GM19099 (cell line): Measurements from ENCODE around the gene USP30.
A peak's percentile ranks its signal among the peaks of the same experiment; 100 is the strongest.

Experiments
- POLR2A ChIP-seq: IDR thresholded peaks from 3 replicates; pipeline ENCODE4 v1.6.1; 2011; ENCODE audit warnings: low read depth; ENCODE audit not compliant: insufficient read length; ENCODE audit errors: extremely low read depth

USP30 gene

DNA sequence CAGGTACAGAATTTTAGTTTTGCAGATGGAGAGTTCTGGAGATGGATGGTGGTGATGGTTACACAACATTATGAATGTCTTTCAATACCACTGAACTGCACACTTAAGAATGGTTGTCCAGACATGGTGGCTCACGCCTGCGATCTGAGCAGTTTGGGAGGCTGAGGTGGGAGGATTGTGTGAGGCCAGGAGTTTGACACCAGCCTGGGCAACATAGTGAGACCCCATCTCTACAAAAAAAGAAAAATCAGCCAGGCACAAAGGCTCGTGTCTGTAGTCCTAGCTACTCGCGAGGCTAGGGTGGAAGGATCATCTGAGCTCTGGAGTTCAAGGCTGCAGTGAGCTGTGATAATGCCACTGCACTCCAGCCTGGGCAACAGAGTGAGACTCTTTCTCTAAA lies 8.1 kb upstream of the USP30 start:
- TF ChIP-seq POLR2A: no peak

DNA sequence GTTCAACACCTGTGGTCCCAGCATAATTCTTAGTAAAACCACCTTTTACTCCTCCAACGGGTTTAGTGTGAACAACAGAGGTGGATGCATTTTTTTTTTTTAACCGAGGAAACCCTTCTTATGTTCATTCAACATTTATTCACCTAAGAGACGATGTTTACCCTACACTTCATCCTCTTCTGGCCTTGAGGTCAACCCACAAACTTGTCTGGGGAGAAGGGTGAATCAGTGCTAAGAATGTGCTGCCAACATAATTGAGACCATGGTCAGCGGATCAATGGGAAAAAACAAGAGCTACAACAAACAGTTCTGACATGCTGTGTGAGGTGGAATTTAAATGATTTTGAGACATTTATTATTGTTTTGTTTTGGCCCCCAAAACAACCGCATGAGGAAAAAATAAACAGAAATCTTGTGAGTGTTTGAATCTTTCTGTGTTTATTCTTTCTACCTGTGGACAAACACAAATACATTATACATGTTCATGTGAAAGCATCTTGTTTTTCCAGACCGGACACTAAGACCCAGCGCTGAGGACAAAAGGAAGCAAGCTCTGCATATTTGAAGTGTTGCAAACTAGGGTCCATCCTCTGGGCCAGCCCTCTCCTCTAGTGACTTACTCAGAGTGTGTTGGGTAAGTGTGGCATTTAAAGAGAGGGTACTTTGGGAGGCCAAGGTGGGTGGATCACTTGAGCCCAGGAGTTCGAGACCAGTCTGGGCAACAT lies 5.1 kb upstream of the USP30 start:
- TF ChIP-seq POLR2A: no peak

DNA sequence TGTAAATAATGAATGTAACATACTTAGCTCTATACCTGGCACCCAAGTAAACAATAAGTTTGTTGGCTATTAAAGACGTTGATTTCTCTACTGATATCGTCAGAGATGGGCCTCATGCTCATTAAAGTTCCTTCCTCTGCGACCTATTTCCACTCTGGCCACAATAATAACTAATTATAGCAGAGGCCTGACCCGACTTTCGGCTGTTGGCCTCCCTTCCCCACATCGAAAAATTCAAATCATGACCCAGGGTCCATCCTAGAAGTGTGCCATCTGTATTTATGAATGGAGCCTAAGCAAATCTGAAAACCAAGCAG lies 321 bp upstream of the USP30 start:
- no peak for TF ChIP-seq POLR2A

DNA sequence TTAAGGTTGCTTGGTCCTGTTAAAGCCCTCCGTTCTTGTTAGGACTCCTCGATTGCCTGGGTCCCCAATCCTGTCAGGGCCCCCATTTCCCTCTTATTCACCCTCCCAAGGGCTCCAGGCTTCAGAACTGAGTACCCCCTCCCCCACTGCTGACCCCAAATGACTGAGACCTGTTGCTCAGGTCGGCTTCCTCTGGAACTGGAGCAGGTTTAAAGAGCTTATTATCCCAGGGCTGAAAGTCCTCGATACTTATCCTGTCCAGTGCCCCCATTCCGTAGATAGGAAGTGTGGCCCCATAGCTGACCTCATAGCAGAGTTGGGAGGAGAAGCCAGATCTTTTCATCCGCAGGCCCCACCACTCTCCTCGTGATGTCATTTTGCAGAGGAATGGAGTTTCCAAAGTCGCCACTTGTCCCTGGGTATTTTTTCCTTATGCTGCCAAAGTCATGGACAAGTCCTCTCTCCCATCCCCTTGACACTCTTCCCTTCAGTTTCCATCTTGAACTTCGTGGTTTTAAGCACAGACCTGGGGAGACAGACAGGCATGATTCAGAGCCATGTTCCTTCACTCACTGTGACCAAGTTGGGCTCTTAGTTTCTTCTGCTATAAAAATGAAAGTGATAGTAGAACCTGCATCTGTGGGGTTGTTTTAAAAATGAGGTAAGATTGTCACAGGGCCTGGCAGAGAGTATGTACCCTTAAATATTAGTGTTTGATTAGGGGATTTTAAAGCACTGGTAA lies 1.2 kb downstream of the USP30 start:
- TF ChIP-seq POLR2A: peak; percentile 40

DNA sequence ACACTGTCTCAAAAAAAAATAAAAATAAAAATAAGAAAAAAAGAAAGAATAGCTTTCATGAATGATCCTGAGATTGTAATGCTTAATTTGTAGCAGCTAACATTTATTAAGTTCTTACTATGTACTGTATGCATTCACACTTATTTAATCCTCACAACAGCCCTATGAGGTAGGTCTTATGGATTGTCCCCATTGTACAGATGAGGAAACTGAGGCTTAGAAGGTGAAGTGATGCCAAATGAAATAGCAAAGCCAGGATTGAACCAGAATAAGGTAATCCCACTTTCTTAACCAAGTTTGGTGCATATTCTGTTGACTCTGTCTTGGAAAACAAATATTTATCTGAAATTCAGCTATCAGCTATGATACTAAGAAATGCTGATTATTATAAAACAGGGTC lies 2.1 kb downstream of the USP30 start:
- TF ChIP-seq POLR2A: no peak

DNA sequence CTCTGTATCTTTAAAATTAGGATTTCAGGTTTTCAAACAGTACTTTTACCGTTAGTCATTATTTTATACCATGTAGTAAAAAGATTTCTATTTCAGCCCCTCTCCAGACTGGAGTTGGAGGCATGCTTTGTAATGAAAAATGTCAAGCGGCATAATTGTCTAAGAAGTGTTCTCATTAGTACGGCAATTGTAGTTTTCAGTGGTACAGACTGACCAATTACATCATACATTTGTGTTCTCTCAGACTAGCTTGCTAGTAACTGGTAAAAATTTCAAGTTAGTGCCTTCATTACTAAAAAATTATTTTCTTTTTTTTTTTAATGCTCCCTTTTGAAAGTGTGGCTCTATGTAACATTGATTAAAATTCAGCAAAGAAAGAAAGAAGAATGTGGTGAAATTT lies 4.5 kb downstream of the USP30 start:
- no peak for TF ChIP-seq POLR2A

DNA sequence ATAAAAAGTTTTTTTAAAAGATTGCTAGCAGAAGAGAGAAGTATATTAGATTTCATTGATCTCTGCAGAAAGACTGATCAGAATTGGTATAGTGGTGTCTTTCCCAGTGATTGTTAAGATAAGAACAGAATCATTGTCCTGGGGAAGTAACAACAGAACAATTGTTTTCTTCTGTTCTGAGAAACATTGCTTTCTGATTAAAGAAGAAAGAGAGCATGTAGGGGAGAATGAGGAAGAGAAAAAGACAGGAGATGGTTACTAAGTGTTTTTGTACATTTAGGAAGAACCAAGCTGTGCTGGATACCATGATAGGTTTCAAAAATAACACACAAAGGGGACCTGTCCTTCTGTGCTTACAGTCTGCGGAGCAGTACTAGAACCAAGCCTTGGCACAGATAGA lies 5.0 kb downstream of the USP30 start:
- no peak for TF ChIP-seq POLR2A

DNA sequence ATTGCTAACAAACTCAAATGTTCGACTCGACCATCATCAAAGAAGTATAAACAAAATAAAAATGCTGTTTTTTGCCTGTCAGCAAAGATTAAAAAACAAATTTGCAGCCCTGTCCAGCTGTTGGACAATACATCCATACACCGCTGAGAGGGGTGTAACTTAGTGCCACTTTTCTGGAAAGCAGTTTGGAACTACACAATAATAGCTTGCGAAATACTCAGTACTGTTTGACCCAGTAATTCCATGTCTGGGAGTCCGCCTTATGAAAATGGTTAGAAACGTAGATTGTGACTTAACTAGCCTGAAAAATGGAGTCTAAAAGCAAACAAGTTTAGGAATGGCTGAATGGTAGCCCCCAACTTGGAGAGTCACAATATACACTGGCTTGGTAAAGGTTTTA lies 6.4 kb downstream of the USP30 start:
- TF ChIP-seq POLR2A: no peak

DNA sequence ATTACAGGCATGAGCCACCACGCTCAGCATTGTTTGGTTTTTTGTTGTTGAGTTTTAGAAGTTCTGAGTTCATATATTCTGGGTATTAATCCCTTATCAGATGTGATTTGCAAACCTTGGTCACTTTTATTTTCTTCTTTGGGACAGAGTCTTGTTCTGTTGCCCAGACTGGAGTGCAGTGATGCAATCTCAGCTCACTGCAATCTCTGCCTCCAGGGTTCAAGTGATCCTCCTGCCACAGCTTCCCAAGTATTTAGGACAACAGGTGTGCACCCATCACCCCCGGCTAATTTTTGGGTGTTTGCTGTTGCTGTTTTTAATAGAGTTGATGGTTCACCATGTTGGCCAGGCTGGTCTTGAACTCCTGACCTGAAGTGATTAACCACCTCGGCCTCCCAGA lies 11.8 kb downstream of the USP30 start:
- no peak for TF ChIP-seq POLR2A

DNA sequence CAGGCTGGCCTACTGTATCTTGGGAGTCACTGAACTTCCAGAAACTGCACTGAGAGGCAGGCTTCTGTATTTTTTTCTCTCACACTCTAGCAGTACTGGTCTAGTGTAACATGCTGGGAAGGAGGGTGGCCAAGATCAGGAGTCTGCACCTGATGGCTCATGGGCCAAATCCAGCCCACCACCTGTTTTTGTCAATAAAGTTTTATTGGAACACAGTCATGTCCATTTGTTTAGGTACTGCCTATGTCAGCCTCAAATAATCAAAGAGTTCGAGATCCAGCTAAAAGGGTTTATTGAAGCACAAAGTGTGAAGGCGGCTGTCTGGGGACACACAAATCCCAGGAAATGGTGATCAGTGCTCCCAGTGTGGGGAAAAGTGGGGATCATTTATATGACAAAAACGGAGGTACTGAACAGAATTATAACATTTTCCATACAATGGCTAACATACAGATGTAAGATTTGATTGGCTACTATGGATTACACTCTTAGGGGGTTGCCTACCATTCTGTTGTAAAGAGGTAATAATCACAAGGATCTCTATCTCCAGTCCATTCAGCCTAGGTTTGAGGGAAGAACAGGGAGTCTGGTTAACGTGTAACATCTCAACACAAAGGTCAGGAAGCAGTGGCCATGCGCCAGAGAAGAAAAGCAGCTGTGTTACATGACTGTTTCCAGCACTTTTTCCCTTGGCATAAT lies 12.9 kb downstream of the USP30 start:
- TF ChIP-seq POLR2A: no peak

DNA sequence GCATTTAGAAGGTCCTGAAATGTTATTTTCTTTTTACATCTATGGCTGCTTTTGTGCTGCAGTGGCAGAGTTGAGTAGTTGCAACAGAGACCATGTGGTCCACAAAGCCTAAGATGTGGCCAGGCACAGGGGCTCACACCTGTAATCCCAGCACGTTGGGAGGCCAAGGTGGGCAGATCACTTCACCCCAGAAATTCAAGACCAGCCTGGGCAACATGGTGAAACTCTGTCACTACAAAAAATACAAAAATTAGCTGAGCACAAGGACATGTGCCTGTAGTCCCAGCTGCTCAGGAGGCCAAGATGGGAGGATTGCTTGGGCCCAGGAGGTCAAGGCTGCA lies 13.4 kb downstream of the USP30 start:
- no peak for TF ChIP-seq POLR2A

DNA sequence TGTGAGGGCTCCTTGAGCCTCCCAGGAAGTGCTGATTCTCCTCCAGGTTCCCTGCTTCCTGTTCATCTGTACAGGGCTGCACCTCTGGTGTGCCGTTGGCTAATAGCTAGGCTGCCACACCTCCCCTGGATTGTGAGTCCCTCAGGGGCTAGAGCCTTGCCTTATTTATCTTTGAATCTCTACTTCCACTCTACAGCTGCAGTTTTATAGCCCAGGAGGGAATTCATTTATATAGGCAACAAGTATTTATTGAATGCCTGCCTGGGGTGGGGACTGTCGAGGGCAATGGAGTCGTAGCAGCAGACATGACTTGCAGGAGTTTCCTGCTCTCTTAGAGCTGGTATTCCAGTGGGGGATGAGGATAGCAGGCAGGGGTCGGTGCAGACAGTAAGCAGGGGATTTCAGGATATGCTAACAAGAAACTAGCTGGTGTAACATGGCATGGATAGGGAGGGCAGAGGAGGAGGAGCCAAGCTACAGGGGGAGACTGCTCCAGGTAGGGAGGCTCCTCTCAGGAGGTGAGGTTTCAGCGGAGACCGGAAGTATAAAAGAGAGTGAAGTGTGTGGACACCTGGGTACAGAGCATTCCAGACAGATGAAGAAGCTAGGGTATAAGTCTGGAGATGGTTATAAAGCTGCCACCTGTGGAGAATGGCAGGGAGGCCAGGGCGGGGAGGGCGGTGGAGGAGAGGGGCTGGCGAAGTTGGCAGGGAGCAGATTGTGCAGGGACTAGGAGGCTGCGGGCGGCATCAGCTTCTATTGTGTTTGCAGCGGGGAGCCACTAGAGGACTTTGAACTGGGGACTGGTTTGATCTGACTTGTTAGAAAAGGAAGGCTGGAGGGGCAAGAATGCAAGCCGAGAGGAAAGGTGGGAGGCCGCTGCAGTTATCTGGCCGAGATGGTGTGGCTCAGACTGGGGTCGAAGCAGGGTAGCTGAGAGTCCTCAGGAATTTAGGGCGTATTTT lies 17.2 kb downstream of the USP30 start:
- TF ChIP-seq POLR2A: no peak

DNA sequence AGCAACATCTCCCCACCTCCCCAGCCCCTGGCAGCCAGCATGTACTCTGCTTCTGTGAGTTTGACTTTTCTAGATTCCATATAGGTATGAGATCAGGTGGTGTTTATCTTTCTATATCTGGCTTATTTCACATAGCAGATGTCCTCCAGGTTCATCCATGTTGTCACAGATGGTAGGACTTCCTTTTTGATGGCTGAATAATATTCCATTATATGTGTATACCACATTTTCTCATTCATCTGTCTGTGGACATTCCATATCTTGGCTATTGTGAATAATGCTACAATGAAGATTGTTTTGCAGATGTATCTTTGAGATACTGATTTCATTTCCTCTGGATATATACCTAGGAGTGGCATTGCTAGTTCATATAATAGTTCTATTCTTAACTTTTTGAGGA lies 22.5 kb downstream of the USP30 start:
- TF ChIP-seq POLR2A: no peak

DNA sequence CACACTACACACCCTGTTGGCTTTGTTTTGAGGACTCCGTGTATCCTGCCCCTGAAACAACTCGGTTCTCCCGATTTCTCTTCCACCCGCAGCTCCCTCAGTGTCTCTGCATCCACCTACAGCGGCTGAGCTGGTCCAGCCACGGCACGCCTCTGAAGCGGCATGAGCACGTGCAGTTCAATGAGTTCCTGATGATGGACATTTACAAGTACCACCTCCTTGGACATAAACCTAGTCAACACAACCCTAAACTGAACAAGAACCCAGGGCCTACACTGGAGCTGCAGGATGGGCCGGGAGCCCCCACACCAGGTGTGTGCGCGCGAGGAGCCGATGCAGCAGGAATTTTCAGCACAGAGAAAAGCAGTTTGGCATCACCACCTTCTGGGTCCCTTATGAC lies 30.4 kb downstream of the USP30 start:
- no peak for TF ChIP-seq POLR2A

DNA sequence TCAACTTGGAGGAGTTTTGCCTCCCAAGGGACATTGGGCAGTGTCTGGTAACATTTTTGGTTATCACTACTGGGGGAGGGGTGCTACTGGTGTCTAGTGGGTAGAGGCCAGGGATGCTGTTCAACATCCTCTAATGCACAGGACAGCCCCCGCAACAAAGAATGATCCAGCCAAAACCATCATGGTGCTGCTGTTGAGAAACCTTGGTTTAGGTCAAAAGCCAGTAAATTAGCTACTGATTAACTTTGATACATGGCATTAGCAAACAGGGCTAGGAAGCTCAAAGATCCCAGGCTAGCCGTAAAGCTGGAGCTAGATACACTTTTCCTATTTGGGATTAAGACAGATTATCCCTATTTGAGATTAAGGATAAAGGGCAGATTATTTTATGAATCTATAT lies 32.0 kb downstream of the USP30 start:
- TF ChIP-seq POLR2A: no peak
